Measurements from ENCODE around the gene CAMTA2.
A peak's percentile ranks its signal among the peaks of the same experiment; 100 is the strongest.

The CAMTA2 gene

GRCh38 chr17:4946312-4946976 lies 41.0 kb downstream of the CAMTA2 start:
- DNase-seq (ENCODE audit: low read depth): no peak

GRCh38 chr17:4945944-4946280 lies 41.6 kb downstream of the CAMTA2 start:
- DNase-seq (ENCODE audit: low read depth): no peak

GRCh38 chr17:4945176-4945943 lies 42.1 kb downstream of the CAMTA2 start:
- DNase-seq (ENCODE audit: low read depth): no peak

- no peak for DNase-seq (ENCODE audit: low read depth)
These were observed 42.8 kb downstream of the CAMTA2 start for GRCh38 chr17:4944554-4945175.

GRCh38 chr17:4944163-4944553 lies 43.3 kb downstream of the CAMTA2 start:
- no peak for DNase-seq (ENCODE audit: low read depth)

- DNase-seq (ENCODE audit: low read depth): no peak
These were observed 44.5 kb downstream of the CAMTA2 start for GRCh38 chr17:4942760-4943508.

- no peak for DNase-seq (ENCODE audit: low read depth)
These were observed 46.2 kb downstream of the CAMTA2 start for GRCh38 chr17:4941319-4941610.

- no peak for DNase-seq (ENCODE audit: low read depth)
These were observed 46.7 kb downstream of the CAMTA2 start for GRCh38 chr17:4940555-4941318.

GRCh38 chr17:4939796-4940554 lies 47.5 kb downstream of the CAMTA2 start, which contains the start of the genes RNF167 and SLC25A11:
Gene RNF167 (plus strand): TSS chr17:4940268. CDS start chr17:4940910, 642 bp downstream.
Gene SLC25A11 (minus strand): TSS chr17:4940046. CDS start chr17:4939910, 136 bp downstream.
- DNase-seq (ENCODE audit: low read depth): peak; percentile 90

- no peak for DNase-seq (ENCODE audit: low read depth)
These were observed 48.0 kb downstream of the CAMTA2 start for GRCh38 chr17:4939546-4939795.

GRCh38 chr17:4938688-4939545 lies 48.6 kb downstream of the CAMTA2 start:
- no peak for DNase-seq (ENCODE audit: low read depth)

GRCh38 chr17:4938069-4938491 lies 49.4 kb downstream of the CAMTA2 start:
- no peak for DNase-seq (ENCODE audit: low read depth)

GRCh38 chr17:4937553-4937952 lies 49.9 kb downstream of the CAMTA2 start:
- DNase-seq (ENCODE audit: low read depth): no peak

- no peak for DNase-seq (ENCODE audit: low read depth)
These were observed 51.0 kb downstream of the CAMTA2 start for GRCh38 chr17:4936436-4936835.

- no peak for DNase-seq (ENCODE audit: low read depth)
These were observed 51.8 kb downstream of the CAMTA2 start for GRCh38 chr17:4935650-4936049.

- DNase-seq (ENCODE audit: low read depth): no peak
These were observed 53.1 kb downstream of the CAMTA2 start for GRCh38 chr17:4934173-4934979.

GRCh38 chr17:4933646-4934045 lies 53.8 kb downstream of the CAMTA2 start:
- DNase-seq (ENCODE audit: low read depth): no peak

- no peak for DNase-seq (ENCODE audit: low read depth)
These were observed 54.7 kb downstream of the CAMTA2 start for GRCh38 chr17:4932756-4933155.

GRCh38 chr17:4931963-4932362 lies 55.5 kb downstream of the CAMTA2 start, which contains the start of gene GP1BA:
Gene GP1BA (plus strand): TSS chr17:4932277. CDS start chr17:4932605, 328 bp downstream.
- peak; percentile 76 for DNase-seq (ENCODE audit: low read depth)

Measured in CMK (cell line).